Measurements from ENCODE around the gene NDUFB3. TPM values are rescaled to one million over a fixed set of nuclear protein-coding genes. Genes with fewer than 3 reads are reported as not detected.

The NDUFB3 gene
- polyA plus RNA-seq, 3 donors, result 28.9 to 110 (median 73.3) TPM

DNA sequence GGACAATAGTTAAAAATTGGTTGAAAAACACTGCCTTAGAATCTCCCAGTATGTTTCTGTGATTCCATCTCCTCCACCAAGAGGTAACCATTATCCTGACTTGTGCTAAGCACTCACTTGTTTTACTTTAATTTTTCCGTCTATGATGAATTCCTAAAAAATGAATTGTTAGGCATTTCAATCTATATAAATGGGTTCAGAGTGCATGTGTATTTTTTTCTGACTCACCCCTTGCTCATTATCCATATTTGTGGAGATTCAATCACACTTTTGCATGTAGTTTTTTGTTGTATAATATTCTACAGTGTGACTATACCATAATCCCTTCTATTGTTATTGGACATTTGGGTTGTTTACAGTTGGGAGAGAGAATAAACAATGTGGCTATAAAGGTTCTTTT, 1.3 kb downstream of the NDUFB3 start:
- 82 to 89% (median 87%) methylated on average over 1 of the region's 1 CpG for WGBS, 3 donors

DNA sequence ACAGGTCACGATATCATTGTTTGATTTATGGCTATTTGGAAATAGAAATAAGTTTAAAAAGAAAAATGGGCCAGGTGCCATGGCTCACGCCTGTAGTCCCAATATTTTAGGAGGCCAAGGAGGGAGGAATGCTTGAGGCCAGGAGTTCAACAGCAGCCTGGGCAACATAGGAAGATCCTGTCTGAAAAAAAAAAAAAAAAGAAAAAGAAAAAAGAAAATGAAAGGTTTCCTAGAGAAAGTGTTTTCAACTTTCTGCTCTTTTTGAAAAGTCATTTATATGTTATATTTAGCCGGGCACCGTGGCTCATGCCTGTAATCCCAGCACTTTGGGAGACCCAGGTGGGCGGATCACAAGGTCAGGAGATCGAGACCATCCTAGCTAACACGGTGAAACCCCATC, 3.2 kb downstream of the NDUFB3 start:
- H3K27ac ChIP-seq (ENCODE audit: low read depth, low read length), result no peak overlapping the region
- WGBS, 3 donors, result 79 to 85% (median 80%) methylated on average over 7 of the region's 7 CpGs

More for the DNA sequence above, 1.3 kb downstream of the NDUFB3 start:
- H3K27ac ChIP-seq (ENCODE audit: low read depth, low read length), result no peak overlapping the region

DNA sequence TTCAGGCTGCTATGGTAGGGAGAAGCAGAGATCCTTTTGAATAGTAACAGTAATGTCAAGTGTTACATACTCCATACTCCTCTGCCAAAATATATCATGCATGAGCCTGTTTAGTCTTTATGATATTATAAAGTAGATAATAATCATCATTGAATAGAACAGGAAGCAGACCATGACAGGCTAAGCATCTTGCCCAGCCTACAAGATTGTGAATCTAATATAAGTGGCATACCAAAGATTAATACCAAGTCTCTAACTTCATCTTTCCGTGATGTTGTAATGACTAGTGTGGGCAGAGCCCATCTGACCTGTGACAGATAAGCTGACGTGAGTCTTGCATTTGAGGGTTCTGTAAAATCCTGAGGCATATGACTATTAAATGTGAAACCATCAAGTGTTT, 13.1 kb downstream of the NDUFB3 start:
- no peak overlapping the region for H3K27ac ChIP-seq (ENCODE audit: low read depth, low read length)
- 58 to 89% (median 78%) methylated on average over 2 of the region's 2 CpGs for WGBS, 3 donors

DNA sequence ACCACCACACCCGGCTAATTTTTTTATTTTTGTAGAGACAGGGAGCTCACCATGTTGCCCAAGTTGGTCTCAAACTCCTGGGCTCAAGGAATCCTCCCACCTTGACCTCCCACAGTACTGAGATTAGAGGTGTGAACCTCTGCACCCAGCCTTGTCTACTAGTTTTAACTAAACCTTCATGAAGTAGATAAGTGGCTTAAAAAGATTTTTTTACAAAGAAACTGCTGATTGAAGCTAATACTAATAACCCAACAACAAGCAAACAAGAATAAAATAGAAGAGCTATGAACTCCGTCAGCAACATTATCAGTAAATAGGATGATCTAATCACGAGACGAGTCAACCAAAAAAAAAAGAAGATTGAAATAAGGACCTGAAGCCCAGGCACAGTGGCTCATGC, 18.8 kb downstream of the NDUFB3 start:
- 92% methylated on average over 4 of the region's 4 CpGs for WGBS, 3 donors
- H3K27ac ChIP-seq (ENCODE audit: low read depth, low read length), result no peak overlapping the region

DNA sequence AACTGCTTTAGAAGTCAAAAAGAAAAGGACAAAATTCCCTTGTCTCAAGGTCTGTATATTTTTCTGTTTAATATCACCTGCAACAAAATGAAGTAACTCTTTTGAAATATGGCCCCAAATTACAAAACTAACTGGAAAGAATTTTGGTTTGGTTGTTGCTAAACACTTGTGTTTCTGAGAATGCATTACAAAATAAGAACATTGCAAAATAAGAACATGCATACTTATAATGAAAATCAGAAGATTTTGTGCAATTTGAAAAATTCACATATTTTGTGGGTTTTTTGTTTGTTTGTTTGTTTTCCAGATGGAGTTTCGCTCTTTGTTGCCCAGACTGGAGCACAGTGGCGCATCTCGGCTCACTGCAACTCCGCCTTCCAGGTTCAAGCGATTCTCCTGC, 21.8 kb downstream of the NDUFB3 start:
- no peak overlapping the region for H3K27ac ChIP-seq (ENCODE audit: low read depth, low read length)
- WGBS, 3 donors, result 68 to 98% (median 75%) methylated on average over 5 of the region's 5 CpGs

DNA sequence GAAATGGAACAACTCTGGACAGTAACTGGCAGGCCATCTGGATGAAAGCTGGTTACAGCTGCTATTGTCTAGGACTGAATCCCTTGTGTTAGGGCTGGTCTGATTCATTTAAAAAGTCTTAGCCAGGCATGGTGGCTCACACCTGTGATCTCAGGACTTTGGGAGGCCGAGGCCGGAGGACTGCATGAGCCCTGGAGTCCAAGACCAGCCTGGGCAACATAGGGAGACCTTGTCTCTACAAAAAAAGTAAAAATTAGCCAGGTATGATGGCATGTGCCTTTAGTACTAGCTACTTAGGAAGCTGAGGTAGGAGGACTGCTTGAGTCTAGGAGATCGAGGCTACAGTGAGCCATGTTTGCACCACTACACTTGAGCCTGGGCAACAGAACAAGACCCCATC, 28.7 kb downstream of the NDUFB3 start:
- no peak overlapping the region for H3K27ac ChIP-seq (ENCODE audit: low read depth, low read length)
- WGBS, 3 donors, result 93 to 96% (median 96%) methylated on average over 3 of the region's 3 CpGs

DNA sequence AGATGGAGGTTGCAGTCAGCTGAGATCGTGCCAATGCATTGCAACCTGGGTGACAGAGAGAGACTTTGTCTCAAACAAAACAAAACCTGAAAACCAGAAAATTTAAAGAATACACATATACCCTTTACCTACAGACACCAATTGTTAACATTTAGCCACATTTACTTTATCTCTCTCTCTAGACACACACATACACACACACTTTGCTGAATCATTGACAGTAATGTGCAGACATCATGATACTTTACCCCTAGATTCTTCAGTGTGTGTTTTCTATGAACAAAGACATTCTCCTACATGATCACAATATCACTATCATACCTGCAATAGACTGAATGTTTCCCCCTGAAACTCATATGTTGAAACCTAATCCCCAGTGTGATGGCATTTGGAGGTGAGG, 34.0 kb downstream of the NDUFB3 start:
- 94 to 100% (median 100%) methylated on average over 1 of the region's 1 CpG for WGBS, 3 donors
- H3K27ac ChIP-seq (ENCODE audit: low read depth, low read length), result no peak overlapping the region

DNA sequence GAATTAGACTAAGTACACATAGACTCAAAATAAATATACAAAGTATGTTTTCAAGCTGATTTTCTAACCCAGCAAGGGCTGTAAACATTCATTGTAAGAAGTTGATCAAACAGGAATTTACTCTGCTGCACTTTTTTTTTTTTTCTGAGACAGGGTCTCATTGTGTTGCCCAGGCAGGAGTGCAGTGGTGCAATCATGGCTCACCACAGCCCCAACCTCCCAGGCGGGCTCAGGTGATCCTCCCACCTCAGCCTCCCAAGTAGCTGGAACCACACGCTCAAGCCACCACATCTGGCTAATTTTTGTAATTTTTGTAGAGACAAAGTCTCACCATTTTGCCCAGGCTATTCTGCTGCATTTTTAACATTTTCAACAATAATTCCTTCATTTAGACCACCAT, 35.8 kb downstream of the NDUFB3 start:
- no peak overlapping the region for H3K27ac ChIP-seq (ENCODE audit: low read depth, low read length)
- WGBS, 3 donors, result 88 to 98% (median 89%) methylated on average over 2 of the region's 2 CpGs

DNA sequence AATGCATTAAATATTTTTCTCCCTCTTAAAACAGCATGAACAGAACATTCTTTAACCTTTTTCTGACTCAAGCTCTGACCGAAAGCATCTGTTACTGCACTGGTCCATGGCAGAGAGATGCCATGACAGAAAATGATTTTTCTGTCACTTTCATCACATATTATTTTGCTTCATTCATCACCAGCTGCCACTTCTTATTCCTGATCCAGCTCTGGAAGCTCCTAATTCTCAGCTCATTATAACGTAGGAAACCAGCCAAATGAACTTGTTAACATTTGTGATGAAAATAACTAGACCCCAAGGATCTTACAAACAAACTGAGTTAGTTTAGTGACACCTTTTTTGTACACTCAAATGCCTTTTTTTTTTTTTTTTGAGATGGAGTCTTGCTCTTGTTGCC, 36.5 kb downstream of the NDUFB3 start:
- 92 to 96% (median 94%) methylated on average over 2 of the region's 2 CpGs for WGBS, 3 donors
- H3K27ac ChIP-seq (ENCODE audit: low read depth, low read length), result no peak overlapping the region

DNA sequence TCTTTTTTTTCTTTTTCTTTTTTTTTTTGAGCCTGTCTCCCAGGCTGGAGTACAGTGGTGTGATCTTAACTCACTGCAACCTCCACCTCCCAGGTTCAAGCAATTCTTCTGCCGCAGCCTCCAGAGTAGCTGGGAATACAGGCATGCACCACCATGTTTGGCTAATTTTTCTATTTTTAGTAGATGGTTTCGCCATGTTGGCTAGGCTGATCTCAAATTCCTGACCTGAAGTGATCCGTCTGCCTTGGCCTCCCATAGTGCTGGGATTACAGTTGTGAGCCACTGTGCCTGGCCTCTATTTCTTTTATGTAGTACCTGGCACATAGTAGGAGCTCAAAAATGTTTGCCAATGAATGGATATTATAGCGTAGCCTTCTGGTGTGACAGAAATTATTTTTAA, 37.4 kb downstream of the NDUFB3 start:
- 86 to 91% (median 91%) methylated on average over 4 of the region's 4 CpGs for WGBS, 3 donors
- no peak overlapping the region for H3K27ac ChIP-seq (ENCODE audit: low read depth, low read length)

DNA sequence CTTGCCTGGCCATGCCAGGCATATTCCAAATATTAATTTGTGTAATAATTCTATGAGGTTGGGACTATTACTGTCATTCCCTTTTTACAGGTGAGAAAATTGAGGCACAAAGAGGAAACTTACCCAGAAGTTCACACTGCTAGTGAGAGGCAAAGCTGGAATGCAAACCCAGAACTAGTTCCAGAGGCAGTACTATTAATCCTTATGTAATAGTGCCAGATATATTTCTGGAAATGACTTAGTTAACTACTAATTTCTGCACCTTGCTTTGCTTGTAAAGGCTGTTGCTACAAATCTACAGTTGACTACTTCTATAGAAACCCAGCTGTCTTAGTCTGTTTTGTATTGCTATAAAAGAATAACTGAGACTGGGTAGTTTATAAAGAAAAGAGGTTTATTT, 38.8 kb downstream of the NDUFB3 start:
- no peak overlapping the region for H3K27ac ChIP-seq (ENCODE audit: low read depth, low read length)

DNA sequence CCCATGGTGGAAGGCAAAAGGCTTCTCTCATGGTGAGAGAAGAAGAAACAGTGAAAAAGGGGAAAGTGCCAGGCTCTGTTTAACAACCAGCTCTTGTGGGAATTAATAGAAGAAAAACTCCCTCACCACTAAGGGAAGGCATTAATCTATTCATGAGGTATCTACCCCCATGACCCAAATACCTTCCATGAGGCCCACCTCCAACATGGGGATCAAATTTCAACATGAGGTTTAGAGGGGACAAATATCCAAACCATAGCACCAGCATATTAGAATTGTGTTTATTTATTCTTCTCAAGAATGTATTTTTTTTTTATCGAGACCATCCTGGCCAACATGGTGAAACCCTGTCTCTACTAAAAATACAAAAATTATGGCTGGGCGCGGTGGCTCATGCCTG, 39.3 kb downstream of the NDUFB3 start:
- WGBS, 3 donors, result 96 to 97% (median 96%) methylated on average over 3 of the region's 3 CpGs
- H3K27ac ChIP-seq (ENCODE audit: low read depth, low read length), result no peak overlapping the region

DNA sequence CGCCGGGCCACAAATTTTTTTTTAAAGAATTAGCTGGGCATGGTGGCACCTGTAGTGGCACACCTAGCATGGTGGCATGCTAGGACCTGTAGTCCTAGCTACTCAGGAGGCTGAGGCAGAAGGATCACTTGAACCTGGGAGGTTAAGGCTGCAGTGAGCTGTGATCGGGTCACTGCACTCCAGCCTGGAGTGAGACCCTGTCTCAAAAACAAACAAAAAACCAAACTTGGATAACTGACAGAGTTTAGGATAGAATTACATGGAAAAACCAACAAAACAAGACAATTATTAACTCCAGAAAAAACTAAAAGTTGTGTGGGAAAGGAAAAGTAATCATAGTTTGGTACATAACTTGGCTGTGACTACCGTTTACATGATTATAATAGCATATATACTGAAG, 42.5 kb downstream of the NDUFB3 start:
- no peak overlapping the region for H3K27ac ChIP-seq (ENCODE audit: low read depth, low read length)
- 64 to 92% (median 88%) methylated on average over 4 of the region's 4 CpGs for WGBS, 3 donors

DNA sequence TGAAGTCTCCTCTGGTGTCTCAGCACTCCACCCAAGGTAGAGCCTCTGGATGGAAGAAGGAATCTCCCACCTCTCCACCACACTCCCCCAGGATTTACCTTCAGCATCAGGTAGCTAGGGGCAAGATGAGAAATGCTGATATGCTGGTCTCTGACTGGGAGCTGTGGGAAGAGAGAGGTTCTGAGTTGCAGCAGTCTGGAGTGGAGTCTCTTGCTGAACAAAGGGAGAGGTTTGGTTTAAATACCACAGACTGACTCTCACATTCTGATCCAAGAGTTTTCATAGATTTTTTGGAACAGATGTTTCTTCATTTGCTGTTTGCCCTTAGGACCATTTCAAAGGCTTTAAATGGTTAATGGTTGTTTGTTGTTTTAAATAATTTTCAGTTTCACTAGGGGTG, 43.0 kb downstream of the NDUFB3 start:
- H3K27ac ChIP-seq (ENCODE audit: low read depth, low read length), result peak overlapping the region; percentile 31

DNA sequence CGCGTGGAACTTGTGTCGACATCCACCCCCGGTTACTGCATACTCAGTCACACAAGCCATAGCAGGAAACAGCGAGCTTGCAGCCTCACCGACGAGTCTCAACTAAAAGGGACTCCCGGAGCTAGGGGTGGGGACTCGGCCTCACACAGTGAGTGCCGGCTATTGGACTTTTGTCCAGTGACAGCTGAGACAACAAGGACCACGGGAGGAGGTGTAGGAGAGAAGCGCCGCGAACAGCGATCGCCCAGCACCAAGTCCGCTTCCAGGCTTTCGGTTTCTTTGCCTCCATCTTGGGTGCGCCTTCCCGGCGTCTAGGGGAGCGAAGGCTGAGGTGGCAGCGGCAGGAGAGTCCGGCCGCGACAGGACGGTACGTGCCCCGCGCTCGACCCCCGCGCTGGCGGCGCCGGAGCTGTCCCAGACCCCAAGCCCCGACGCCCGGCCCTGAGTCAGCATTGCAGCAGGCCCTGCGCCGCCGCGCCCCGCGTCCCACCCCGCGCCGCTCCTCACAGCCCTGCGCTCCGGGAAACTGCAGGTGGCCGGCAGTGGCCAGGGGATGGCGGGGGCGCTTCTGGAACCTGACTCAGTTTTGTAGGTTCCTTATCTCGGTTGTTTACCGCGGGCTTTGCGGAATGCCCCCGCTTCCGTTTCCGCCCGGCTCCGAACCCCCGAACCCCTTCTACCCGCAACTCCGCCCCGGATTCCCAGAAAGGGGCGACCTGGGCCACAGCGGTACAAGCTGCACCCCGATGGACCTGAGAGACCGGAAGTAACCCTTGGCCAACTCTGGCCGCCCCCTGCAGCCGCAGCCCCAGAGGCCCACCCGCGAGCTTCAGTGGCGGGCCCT, 44.5 kb downstream of the NDUFB3 start, which contains the start of gene CFLAR:
TSS of gene CFLAR (plus strand) at position 50 of the 844 bp plus-strand sequence. CDS start 13,702 bp downstream, outside the sequence.
- 0 to 1% (median 1%) methylated on average over 75 of the region's 75 CpGs for WGBS, 3 donors
- peak within 1 kb of the TSS; percentile 95 for H3K27ac ChIP-seq (ENCODE audit: low read depth, low read length)

DNA sequence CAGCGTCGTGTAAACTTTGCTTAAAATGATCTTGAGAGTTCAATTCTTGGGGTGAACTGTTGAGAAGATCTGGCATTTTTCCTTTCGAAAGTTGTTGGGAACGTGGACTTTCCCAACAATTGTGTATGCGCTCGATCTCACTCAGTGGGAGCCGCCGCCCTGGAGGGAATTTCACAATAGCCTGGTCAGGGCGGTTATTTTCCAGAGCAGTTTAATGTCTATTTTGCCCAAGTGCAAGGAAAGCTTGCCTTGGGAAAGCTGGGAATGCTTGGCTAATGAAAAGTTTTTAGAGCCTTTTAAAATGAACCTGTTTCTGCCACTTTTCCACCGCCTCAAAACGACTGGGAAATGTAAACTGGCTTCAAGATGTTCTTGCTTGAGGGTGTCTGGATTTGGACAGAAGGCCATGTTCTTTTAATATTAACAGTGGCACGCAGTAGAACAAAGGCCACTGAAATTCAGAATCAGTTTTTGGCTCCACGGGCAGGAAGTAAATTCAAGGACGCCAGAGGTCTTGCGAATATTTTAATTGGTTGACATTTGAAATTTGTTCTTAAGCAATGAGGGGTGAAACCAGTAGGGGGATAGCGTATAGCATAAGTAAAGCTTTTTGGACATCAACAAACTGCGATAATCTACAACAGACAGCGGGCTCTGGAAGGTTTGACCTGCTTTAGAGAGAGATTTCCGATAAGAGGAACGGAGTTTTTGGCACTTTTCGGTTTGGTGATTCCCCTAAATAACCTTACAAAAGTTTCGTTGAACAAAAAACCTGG, 45.3 kb downstream of the NDUFB3 start:
- peak overlapping the region; percentile 95 for H3K27ac ChIP-seq (ENCODE audit: low read depth, low read length)
- WGBS, 3 donors, result 0 to 1% (median 1%) methylated on average over 22 of the region's 22 CpGs

DNA sequence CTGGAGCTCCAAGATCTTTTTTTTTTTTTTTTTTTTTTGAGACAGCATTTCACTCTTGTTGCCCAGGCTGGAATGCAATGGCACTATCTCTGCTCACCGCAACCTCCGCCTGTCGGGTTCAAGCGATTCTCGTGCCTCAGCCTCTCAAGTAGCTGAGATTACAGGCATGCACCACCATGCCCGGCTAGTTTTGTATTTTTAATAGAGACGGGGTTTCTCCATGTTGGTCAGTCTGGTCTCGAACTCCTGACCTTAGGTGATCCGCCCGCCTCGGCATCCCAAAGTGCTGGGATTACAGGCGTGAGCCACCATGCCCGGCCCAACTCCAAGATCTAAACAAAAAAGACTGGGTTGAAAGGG, 45.9 kb downstream of the NDUFB3 start:
- 7 to 13% (median 12%) methylated on average over 13 of the region's 13 CpGs for WGBS, 3 donors
- peak overlapping the region; percentile 95 for H3K27ac ChIP-seq (ENCODE audit: low read depth, low read length)

DNA sequence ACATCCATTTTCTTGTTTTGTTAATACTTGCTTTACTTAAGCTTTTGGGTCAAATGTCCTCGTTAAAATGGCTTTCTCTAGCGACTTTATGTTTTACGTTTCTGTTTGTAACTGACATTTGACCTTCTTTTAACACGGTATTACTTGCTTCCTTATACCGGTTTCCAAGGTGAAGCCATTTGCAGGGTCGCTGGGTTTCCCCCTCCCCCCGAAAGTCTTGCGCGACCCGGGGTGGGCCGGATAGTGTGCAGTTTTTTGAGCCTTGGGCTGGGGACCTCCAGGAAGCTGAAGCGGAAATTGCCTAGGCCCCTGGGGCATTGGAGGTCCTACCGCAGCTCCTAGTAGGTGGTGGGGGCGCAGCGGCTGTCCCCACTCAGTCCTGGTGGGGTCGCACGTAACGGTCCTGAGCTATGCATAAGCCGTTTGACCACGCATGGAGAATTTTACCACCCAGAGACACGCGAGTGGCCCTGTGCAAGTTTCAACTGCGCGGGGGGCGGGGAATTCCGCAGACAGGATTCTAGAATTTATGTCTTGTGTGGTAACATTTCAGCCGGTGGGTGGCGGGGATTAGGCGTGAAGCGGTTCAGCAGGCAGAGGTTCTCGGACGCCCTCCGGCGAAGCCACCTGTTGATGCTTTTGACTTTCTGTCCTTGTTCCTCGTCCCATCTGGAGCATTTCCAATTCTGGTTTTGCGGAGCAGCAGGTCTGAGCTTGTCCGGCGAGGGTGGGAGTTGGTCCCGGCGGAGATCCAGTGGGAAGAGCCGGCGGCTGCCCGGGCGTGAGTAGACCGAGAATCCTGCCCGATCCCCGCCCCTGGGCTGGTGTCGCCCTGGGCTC, 46.5 kb downstream of the NDUFB3 start:
- WGBS, 3 donors, result 0 to 1% (median 1%) methylated on average over 48 of the region's 48 CpGs
- H3K27ac ChIP-seq (ENCODE audit: low read depth, low read length), result peak overlapping the region; percentile 35
